Peyer's patch (tissue), 4 donors: ENCODE measurements around the gene MYOZ1.

Source experiments
- POLR2A ChIP-seq, 2 donors: fragments of 450-650 bp; IDR thresholded peaks; one replicate each; pipeline ENCODE4 v1.5.1; 2017; ENCODE audit warnings: antibody characterized with exemption in 2 of 2, mild to moderate bottlenecking in 2 of 2, moderate library complexity in 2 of 2
- TF ChIP-seq, protein P1 (sequence below), 6 experiments: fragments of 450-650 bp in 4 of 6; fragments of 200-600 bp in 2 of 6; sonication (generic) in 1 of 6; IDR thresholded peaks; one replicate each; pipeline ENCODE4 v1.5.1; 2017 to 2019; ENCODE audit warnings: antibody characterized with exemption in 6 of 6, mild to moderate bottlenecking in 3 of 6, moderate library complexity in 1 of 6

DNA sequence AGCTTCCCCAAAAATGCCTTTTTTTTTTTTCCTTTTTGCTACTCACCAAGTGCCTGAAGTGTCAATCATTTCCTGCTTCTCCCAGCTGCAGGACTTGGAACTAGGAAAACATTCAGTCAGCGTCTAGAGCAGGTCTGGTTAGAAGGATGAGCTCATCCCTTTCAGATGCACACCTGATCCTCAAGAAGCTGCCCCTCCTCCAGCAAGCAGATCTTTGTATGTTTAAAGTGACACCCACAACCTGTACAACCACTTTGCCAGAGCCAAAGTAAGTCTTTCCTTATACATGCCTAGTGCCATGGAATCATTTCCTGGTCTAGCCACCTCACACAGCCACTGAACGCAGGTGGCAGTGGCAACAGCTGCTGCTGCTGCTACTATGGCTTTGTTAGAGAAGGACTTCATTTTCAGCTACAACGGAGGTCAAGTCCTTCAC lies 39.8 kb downstream of the MYOZ1 start:
- TF ChIP-seq, protein P1, sequence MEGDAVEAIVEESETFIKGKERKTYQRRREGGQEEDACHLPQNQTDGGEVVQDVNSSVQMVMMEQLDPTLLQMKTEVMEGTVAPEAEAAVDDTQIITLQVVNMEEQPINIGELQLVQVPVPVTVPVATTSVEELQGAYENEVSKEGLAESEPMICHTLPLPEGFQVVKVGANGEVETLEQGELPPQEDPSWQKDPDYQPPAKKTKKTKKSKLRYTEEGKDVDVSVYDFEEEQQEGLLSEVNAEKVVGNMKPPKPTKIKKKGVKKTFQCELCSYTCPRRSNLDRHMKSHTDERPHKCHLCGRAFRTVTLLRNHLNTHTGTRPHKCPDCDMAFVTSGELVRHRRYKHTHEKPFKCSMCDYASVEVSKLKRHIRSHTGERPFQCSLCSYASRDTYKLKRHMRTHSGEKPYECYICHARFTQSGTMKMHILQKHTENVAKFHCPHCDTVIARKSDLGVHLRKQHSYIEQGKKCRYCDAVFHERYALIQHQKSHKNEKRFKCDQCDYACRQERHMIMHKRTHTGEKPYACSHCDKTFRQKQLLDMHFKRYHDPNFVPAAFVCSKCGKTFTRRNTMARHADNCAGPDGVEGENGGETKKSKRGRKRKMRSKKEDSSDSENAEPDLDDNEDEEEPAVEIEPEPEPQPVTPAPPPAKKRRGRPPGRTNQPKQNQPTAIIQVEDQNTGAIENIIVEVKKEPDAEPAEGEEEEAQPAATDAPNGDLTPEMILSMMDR (IDR thresholded peaks at IDR 0.05) = peak in 2 of 6 experiments; percentile 1 to 29
- TF ChIP-seq POLR2A (IDR thresholded peaks at IDR 0.05) = peak; percentile 16 to 71
